Measurements from ENCODE around the gene ZNF282. TPM values are rescaled to one million over a fixed set of nuclear protein-coding genes. Genes with fewer than 3 reads are reported as not detected.

ZNF282 gene
- total RNA-seq (10 to 100 TPM; 12.1 to 36.7 (median 15.1) TPM), polyA plus RNA-seq (1 to 10 TPM in 1 of 2 donors, under 1 TPM in 1; 0.83 to 1.1 TPM), total RNA-seq (20.5 reads per million, percentile 51 among the genes with 10 or more reads in this experiment)

DNA sequence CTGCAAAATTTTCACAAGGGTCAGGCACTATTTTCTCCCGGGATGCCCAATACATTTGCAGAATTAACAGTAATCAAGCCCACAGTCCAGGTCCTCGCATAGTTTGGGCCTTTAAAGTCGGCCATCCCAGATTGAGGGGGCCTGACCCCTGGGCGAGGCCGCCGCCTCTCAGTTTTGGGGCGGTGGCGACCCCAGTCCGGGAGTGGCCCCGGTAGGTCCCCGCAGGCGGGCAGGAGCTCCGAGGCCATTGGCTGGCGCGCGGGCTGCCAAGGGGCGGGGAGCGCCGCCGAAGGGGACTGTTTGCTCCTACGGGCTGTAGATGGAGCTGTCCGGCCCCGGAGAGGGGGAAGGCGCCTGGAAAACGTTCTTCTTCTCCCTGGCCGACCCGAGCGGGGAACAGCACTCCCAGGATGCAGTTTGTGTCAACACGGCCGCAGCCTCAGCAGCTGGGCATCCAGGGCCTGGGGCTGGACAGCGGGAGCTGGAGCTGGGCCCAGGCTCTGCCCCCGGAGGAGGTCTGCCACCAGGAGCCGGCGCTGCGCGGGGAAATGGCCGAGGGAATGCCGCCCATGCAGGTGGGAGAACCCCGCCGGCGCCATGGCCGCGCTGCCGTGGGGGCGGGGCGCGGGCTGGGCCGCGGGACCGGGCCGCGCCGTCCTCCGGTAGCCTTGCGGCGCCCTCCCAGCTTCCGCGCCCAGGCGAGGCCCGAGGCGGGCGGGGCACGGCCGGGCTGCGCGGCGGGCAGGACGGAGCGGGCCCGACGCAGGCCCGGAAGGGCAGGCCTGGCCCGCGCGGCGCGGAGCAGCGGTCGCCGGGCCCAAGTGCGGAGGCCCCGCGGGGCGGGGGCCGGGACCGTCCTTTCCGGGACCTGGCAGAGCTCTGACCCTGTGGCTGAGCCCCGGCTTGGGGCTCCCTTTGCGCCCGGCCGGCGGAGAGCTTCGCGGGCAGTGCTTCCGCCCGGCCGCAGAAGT, at the start of gene ZNF282:
Gene ZNF282, plus strand, starts transcription at position 367 of the 971 bp plus-strand sequence. Its CDS starts 44 bp downstream, at position 411.
- Mint-ChIP-seq H3K4me1 (peaks cover 20 to 52% (median 47%) of the 10 kb centered on the region in 7 donors), H3K27ac (peak within 1 kb of the TSS; percentile 79 to 97 (median 86)), H3K36me3 (peaks cover 9 to 20% (median 18%) of the 10 kb centered on the region in 5 donors), H3K27me3 (peaks cover 0 to 3% (median 0%) of the 10 kb centered on the region in 5 donors), H3K9me3 (no peaks in the 10 kb centered on the region), H3K4me3 (peak within 1 kb of the TSS; percentile 83 to 94 (median 90))
- Histone ChIP-seq H3K27me3 (ENCODE audit: control insufficient read depth in 2 of 2, insufficient read depth in 2 of 2, low read length in 2 of 2) (no peaks in the 10 kb centered on the region), H3K4me1 (ENCODE audit: control insufficient read depth in 2 of 2, insufficient read depth in 2 of 2, low read length in 2 of 2) (peaks cover 6 to 8% of the 10 kb centered on the region in 2 donors), H3K27ac (ENCODE audit: low read depth, low read length) (peak within 1 kb of the TSS; percentile 77), H3K9me3 (ENCODE audit: control insufficient read depth in 2 of 3, low read length in 3 of 3) (no peaks in the 10 kb centered on the region), H3K36me3 (ENCODE audit: control insufficient read depth in 2 of 3, insufficient read depth in 3 of 3, low read length in 3 of 3) (peaks cover 0 to 28% (median 0%) of the 10 kb centered on the region in 3 experiments), H3K4me3 (ENCODE audit: low read length) (peak within 1 kb of the TSS; percentile 82)
- ChIA-PET POLR2A (interaction anchor here (0.5 to 1.7 kb wide), 5 partner anchors 48 to 567 kb away, joined by 3 to 12 read pairs (median 4); partner anchors contain the start of genes ZNF398 and ZNF783), CTCF (interaction anchor here (1.2 kb wide), 1 partner anchor 17 kb away, joined by 3 read pairs; no protein-coding TSS in a partner anchor)
- ATAC-seq = peak; percentile 91
- DNase-seq = peak; percentile 43 to 84 (median 56)
- intact Hi-C loops (cut with micrococcal nuclease) = loop anchor here (1.0 to 10.0 kb wide), 14 partner anchors 14 to 427 kb away; partner anchors contain the start of genes ZNF212 (in 2 of the 2), ZNF398 (in 2 of the 2), ZNF746 (in 2 of the 2) and PDIA4 (in 1 of the 2)

DNA sequence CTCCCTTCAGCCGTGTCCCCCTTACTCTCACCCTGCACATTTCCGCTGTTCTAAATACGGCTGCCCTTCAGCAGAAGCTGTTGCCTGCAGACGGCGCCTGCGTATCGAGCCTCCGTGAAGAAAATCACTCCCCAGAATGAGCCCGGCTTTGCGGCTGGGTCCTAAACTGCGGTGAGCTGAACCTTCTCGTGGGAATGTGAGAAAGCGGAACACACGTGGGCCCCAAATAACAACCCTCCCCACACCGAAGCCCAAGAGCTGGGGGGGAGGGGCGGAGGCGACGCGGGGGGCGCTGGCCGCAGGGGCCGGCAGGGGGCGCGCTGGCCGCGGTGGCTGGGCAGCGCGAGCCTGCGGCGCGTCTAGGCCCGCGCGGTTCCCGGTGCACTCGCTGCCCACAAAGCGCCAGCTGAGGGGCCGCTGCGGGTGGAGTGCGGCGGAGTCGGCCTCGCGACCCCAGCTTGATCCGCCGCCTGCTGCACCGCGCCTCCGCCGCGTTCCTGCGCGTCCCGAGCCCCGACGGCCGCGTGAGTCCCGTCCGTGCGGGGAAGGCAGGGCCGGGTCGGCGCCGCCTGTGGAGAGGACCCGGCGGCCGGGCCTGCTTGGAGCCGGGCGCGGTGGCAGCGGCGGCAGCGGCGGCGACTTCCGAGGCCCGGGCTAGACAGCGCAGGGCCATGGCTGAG, 48.1 kb upstream of the ZNF282 start, which contains the start of gene ZNF398:
Gene ZNF398, plus strand, starts transcription at position 382 of the 680 bp plus-strand sequence. Its CDS starts 290 bp downstream, at position 672.
- Histone ChIP-seq H3K27me3 (ENCODE audit: control insufficient read depth in 2 of 2, insufficient read depth in 2 of 2, low read length in 2 of 2) (no peaks in the 10 kb centered on the region), H3K36me3 (ENCODE audit: control insufficient read depth in 2 of 3, insufficient read depth in 3 of 3, low read length in 3 of 3) (peaks cover 0 to 3% (median 0%) of the 10 kb centered on the region in 3 experiments), H3K4me3 (ENCODE audit: low read length) (peak within 1 kb of the TSS; percentile 98), H3K9me3 (ENCODE audit: control insufficient read depth in 2 of 3, low read length in 3 of 3) (no peaks in the 10 kb centered on the region), H3K27ac (ENCODE audit: low read depth, low read length) (peak within 1 kb of the TSS; percentile 86), H3K4me1 (ENCODE audit: control insufficient read depth in 2 of 2, insufficient read depth in 2 of 2, low read length in 2 of 2) (peaks cover 8 to 23% of the 10 kb centered on the region in 2 donors)
- peak; percentile 92 for ATAC-seq
- no peaks in the 10 kb centered on the region for H3K27me3 Mint-ChIP-seq
- CTCF ChIA-PET = interaction anchor here (0.5 to 1.7 kb wide), 16 partner anchors 15 to 1584 kb away, joined by 3 to 7 read pairs (median 3); partner anchors contain the start of gene ZNF783
- POLR2A ChIA-PET = interaction anchor here (0.6 to 4.5 kb wide), 16 partner anchors 11 to 449 kb away, joined by 3 to 65 read pairs (median 5); partner anchors contain the start of genes CUL1, ZNF282, ZNF425 and ZNF786
- H3K36me3 Mint-ChIP-seq = peaks cover 0 to 8% (median 4%) of the 10 kb centered on the region in 5 donors
- intact Hi-C loops (cut with micrococcal nuclease) = loop anchor here (1.0 to 10.0 kb wide), 21 partner anchors 21 to 1938 kb away; partner anchors contain the start of genes PDIA4 (in 2 of the 2), ZNF282 (in 2 of the 2), ZNF425 (in 2 of the 2) and ZNF746 (in 2 of the 2)
- H3K4me1 Mint-ChIP-seq = peaks cover 24 to 52% (median 42%) of the 10 kb centered on the region in 7 donors
- DNase-seq = peak; percentile 77 to 91 (median 85)
- peak within 1 kb of the TSS; percentile 90 to 98 (median 95) for H3K27ac Mint-ChIP-seq
- peak within 1 kb of the TSS; percentile 88 to 98 (median 93) for H3K4me3 Mint-ChIP-seq
- peaks cover 0 to 2% (median 0%) of the 10 kb centered on the region in 11 donors for H3K9me3 Mint-ChIP-seq

DNA sequence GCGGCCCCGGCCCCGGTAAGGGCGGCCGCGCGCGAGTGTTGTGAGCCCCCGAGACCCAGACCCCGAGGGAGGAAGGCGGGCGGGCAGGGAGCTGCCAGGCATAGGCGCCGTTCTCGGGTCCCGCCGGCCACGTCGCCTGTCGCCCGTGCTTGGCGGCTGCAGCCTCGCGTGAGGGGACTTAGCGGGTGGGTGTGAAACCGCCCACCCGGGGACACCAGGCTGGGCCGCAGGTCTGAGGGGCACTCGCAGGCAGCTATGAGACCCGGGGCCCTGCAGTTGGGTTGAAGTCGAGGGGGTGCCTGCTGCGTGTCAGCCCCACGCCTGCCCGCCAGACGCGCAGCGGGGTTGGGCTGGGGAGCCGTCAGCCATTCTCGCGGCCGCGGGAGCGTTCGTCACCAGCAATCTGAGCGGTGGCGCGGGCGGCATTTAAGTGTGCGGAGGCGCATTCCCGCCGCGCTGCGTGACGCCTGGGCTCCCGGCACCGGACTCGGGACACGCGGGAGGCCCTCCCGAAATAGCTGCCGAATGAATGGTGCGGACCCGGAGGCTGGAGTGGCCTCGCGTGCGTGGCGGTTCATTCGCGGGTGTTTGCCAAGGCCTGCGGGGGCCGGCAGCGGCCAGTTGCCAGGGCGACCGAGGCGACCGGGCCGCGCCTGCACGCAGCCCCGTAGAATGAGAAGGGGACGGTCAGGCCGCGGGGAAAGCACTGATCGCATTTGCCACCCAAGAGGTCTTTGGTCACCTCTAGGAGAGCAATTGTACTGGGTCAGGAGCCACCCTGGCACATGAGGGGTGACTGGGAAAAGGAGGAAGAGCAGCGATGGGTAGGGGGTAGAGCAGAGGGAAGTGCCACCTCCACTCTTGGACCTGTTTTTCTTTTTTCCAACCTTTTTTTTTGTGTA, 47.3 kb upstream of the ZNF282 start:
- H3K27ac Mint-ChIP-seq = peak overlapping the region; percentile 32 to 91 (median 78)
- no peaks in the 10 kb centered on the region for H3K9me3 ChIP-seq (ENCODE audit: control insufficient read depth in 2 of 3, low read length in 3 of 3)
- peaks cover 24 to 52% (median 39%) of the 10 kb centered on the region in 7 donors for H3K4me1 Mint-ChIP-seq
- peak overlapping the region; percentile 78 to 98 (median 88) for H3K4me3 Mint-ChIP-seq
- intact Hi-C loops (cut with micrococcal nuclease) = loop anchor here (1.0 to 10.0 kb wide), 21 partner anchors 22 to 1937 kb away; partner anchors contain the start of genes PDIA4 (in 2 of the 2), ZNF212 (in 2 of the 2), ZNF282 (in 2 of the 2) and ZNF425 (in 2 of the 2)
- CTCF ChIA-PET = interaction anchor here (0.5 to 1.6 kb wide), 10 partner anchors 17 to 1583 kb away, joined by 3 to 6 read pairs (median 3); no protein-coding TSS in a partner anchor
- peak in 8 of 9 donors; percentile 59 to 76 (median 72) for DNase-seq
- H3K36me3 Mint-ChIP-seq = peaks cover 0 to 6% (median 4%) of the 10 kb centered on the region in 5 donors
- peaks cover 0 to 3% (median 0%) of the 10 kb centered on the region in 3 experiments for H3K36me3 ChIP-seq (ENCODE audit: control insufficient read depth in 2 of 3, insufficient read depth in 3 of 3, low read length in 3 of 3)
- peaks cover 0 to 2% (median 0%) of the 10 kb centered on the region in 11 donors for H3K9me3 Mint-ChIP-seq
- no peaks in the 10 kb centered on the region for H3K27me3 ChIP-seq (ENCODE audit: control insufficient read depth in 2 of 2, insufficient read depth in 2 of 2, low read length in 2 of 2)
- H3K27ac ChIP-seq (ENCODE audit: low read depth, low read length) = peak overlapping the region; percentile 86
- peak overlapping the region; percentile 98 for H3K4me3 ChIP-seq (ENCODE audit: low read length)
- ATAC-seq = peak; percentile 55
- H3K4me1 ChIP-seq (ENCODE audit: control insufficient read depth in 2 of 2, insufficient read depth in 2 of 2, low read length in 2 of 2) = peaks cover 8 to 23% of the 10 kb centered on the region in 2 donors
- H3K27me3 Mint-ChIP-seq = no peaks in the 10 kb centered on the region
- POLR2A ChIA-PET = interaction anchor here (0.6 to 4.5 kb wide), 13 partner anchors 16 to 450 kb away, joined by 3 to 65 read pairs (median 4); partner anchors contain the start of genes CUL1, ZNF282, ZNF425 and ZNF786

DNA sequence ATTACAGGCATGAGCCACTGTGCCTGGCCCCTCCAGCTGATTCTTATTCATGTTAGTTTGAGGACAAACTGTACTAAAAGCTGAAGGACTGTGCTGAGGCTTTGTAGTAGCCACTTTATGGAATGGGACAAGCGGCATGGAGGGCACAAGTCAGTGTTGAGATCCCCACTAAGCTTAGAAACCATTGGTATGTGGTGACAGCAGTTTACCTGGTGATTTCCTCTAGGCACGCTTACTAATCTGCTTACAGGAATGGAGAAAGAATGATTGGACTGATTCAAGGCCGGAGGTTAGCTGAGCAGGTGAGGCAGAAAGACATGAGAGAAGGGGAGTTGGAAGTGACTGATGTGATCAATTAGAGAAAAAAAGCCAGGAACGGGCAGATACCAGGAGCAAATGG, 44.4 kb upstream of the ZNF282 start:
- Mint-ChIP-seq H3K4me1 (peaks cover 22 to 56% (median 37%) of the 10 kb centered on the region in 7 donors), H3K9me3 (peaks cover 0 to 2% (median 0%) of the 10 kb centered on the region in 11 donors), H3K36me3 (peaks cover 8 to 24% (median 21%) of the 10 kb centered on the region in 5 donors), H3K27me3 (no peaks in the 10 kb centered on the region), H3K4me3 (peak overlapping the region in 5 of 10 donors; percentile 2 to 43 (median 25)), H3K27ac (peak overlapping the region in 3 of 9 donors; percentile 5 to 6 (median 5))
- Histone ChIP-seq H3K27ac (ENCODE audit: low read depth, low read length) (no peak overlapping the region), H3K36me3 (ENCODE audit: control insufficient read depth in 2 of 3, insufficient read depth in 3 of 3, low read length in 3 of 3) (peaks cover 0 to 28% (median 0%) of the 10 kb centered on the region in 3 experiments), H3K9me3 (ENCODE audit: control insufficient read depth in 2 of 3, low read length in 3 of 3) (no peaks in the 10 kb centered on the region), H3K4me3 (ENCODE audit: low read length) (no peak overlapping the region), H3K4me1 (ENCODE audit: control insufficient read depth in 2 of 2, insufficient read depth in 2 of 2, low read length in 2 of 2) (peaks cover 8 to 11% of the 10 kb centered on the region in 2 donors), H3K27me3 (ENCODE audit: control insufficient read depth in 2 of 2, insufficient read depth in 2 of 2, low read length in 2 of 2) (no peaks in the 10 kb centered on the region)
- ChIA-PET CTCF (no interaction called here), POLR2A (interaction anchor here (0.8 kb wide), 1 partner anchor 25 kb away, joined by 4 read pairs; the partner anchor contains the start of gene ZNF425)
- no peak for DNase-seq
- intact Hi-C loops (cut with micrococcal nuclease) = no loop called here
- no peak for ATAC-seq

DNA sequence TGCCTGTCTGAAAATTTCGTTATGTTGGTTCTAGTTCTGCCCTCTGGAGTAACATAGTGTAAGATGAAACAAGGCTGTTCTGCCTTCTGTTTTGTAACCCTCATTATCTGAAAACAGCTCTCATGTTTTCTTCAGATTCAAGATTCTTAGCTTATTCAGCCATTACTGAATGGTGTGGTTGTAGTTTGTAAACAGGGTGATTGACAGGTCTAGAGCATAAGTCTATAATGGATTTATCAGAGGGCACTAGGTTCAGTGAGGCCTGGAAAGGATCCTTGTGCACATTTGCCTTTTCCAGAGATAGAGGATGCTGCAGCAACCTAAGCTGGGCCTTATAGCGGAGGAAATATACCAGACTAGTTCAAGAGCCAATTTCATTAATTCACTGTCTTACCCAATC, 42.0 kb upstream of the ZNF282 start:
- ATAC-seq (no peak), DNase-seq (no peak)
- Histone ChIP-seq H3K27me3 (ENCODE audit: control insufficient read depth in 2 of 2, insufficient read depth in 2 of 2, low read length in 2 of 2) (no peaks in the 10 kb centered on the region), H3K9me3 (ENCODE audit: control insufficient read depth in 2 of 3, low read length in 3 of 3) (no peaks in the 10 kb centered on the region), H3K36me3 (ENCODE audit: control insufficient read depth in 2 of 3, insufficient read depth in 3 of 3, low read length in 3 of 3) (peaks cover 0 to 35% (median 5%) of the 10 kb centered on the region in 3 experiments), H3K27ac (ENCODE audit: low read depth, low read length) (no peak overlapping the region), H3K4me3 (ENCODE audit: low read length) (no peak overlapping the region), H3K4me1 (ENCODE audit: control insufficient read depth in 2 of 2, insufficient read depth in 2 of 2, low read length in 2 of 2) (peaks cover 5 to 6% of the 10 kb centered on the region in 2 donors)
- H3K27ac Mint-ChIP-seq = peak overlapping the region in 1 of 9 donors; percentile 8
- ChIA-PET POLR2A (interaction anchor here (0.8 kb wide), 1 partner anchor 27 kb away, joined by 4 read pairs; the partner anchor contains the start of gene ZNF425), CTCF (interaction anchor here (1.0 kb wide), 1 partner anchor 27 kb away, joined by 3 read pairs; the partner anchor contains the start of gene ZNF425)
- intact Hi-C loops (cut with micrococcal nuclease) = no loop called here
- no peak overlapping the region for H3K4me3 Mint-ChIP-seq
- no peaks in the 10 kb centered on the region for H3K9me3 Mint-ChIP-seq
- peaks cover 22 to 55% (median 40%) of the 10 kb centered on the region in 7 donors for H3K4me1 Mint-ChIP-seq
- peaks cover 12 to 35% (median 31%) of the 10 kb centered on the region in 5 donors for H3K36me3 Mint-ChIP-seq
- H3K27me3 Mint-ChIP-seq = no peaks in the 10 kb centered on the region
